CD4-positive, CD25-positive, alpha-beta regulatory T cell (primary cell): Measurements from ENCODE around the gene NMU. TPM values are rescaled to one million over a fixed set of nuclear protein-coding genes. Genes with fewer than 3 reads are reported as not detected.

Experiments
- ATAC-seq, 2 donors: fragments of 150-1000 bp; cut with Tn5 transposase; one replicate each; pipeline ENCODE4 v1.10.0; 2021; ENCODE audit warnings: low read depth in 2 of 2, moderate number of reproducible peaks in 2 of 2, moderate library complexity in 1 of 2
- DNase-seq, 3 donors: peaks; one replicate each; pipeline versions ENCODE4 v3.0.0 to v3.0.0-alpha.2; 2012 to 2022; ENCODE audit warnings: mixed read lengths in 1 of 3
- H3K27ac ChIP-seq: one replicate; pipeline ENCODE4 v1.7.0; 2013; ENCODE audit warnings: mild to moderate bottlenecking, low read length; ENCODE audit not compliant: insufficient read depth, poor library complexity, severe bottlenecking
- H3K27me3 ChIP-seq: one replicate; pipeline ENCODE4 v1.7.0; 2013; ENCODE audit warnings: low read length; ENCODE audit not compliant: control insufficient read depth, insufficient read depth
- H3K36me3 ChIP-seq: one replicate; pipeline ENCODE4 v1.7.0; 2013; ENCODE audit warnings: mild to moderate bottlenecking, low read length, moderate library complexity; ENCODE audit not compliant: control insufficient read depth, insufficient read depth
- H3K4me1 ChIP-seq: 2 replicates; pipeline ENCODE4 v1.7.0; 2013; ENCODE audit warnings: mild to moderate bottlenecking, low read length; ENCODE audit not compliant: insufficient read depth, control insufficient read depth, poor library complexity, severe bottlenecking
- H3K4me3 ChIP-seq: one replicate; pipeline ENCODE4 v1.7.0; 2013; ENCODE audit warnings: low read depth, mild to moderate bottlenecking, low read length, moderate library complexity
- H3K9me3 ChIP-seq, 2 experiments: 1 replicate in 1 of 2; 2 replicates in 1 of 2; pipeline ENCODE4 v1.7.0; 2013; ENCODE audit warnings: low read length in 2 of 2, mild to moderate bottlenecking in 1 of 2, moderate library complexity in 1 of 2; ENCODE audit not compliant: control insufficient read depth in 2 of 2
- H3K27ac Mint-ChIP-seq, 3 donors: one replicate each; pipeline ENCODE4 v1.8.0; 2020 to 2022; ENCODE audit warnings: mild to moderate bottlenecking in 3 of 3, mixed read lengths in 3 of 3, moderate library complexity in 2 of 3
- H3K27me3 Mint-ChIP-seq: one replicate; pipeline ENCODE4 v1.8.0; 2022; ENCODE audit warnings: mild to moderate bottlenecking, mixed read lengths
- H3K36me3 Mint-ChIP-seq: one replicate; pipeline ENCODE4 v1.8.0; 2020; ENCODE audit warnings: mixed read lengths
- H3K4me1 Mint-ChIP-seq, 4 donors: one replicate each; pipeline ENCODE4 v1.8.0; 2020 to 2022; ENCODE audit warnings: mixed read lengths in 4 of 4, mild to moderate bottlenecking in 1 of 4
- H3K4me3 Mint-ChIP-seq, 4 donors: one replicate each; pipeline ENCODE4 v1.8.0; 2020 to 2022; ENCODE audit warnings: mild to moderate bottlenecking in 4 of 4, mixed read lengths in 4 of 4, moderate library complexity in 3 of 4
- H3K9me3 Mint-ChIP-seq, 7 donors: one replicate each; pipeline ENCODE4 v1.8.0; 2020 to 2022; ENCODE audit warnings: mixed read lengths in 7 of 7, mild to moderate bottlenecking in 3 of 7, moderate library complexity in 2 of 7
- polyA plus RNA-seq, 4 donors: library from polyadenylated mRNA; unstranded; fragments of 300-500 nt; fragmentation: Illumina TruSeq; gene quantifications; one replicate each; pipeline ENCODE4 v1.2.3, GENCODE V29; 2021
- total RNA-seq: library from RNA; stranded (reverse); gene quantifications from one replicate; pipeline ENCODE4 v1.2.3, GENCODE V29; 2022

Gene NMU
- total and polyA plus RNA-seq, 5 donors from 2014 or later: 0.88 TPM; not detected in 4

- Mint-ChIP-seq H3K27me3 (peaks cover 5% of the 10 kb centered on the region), H3K27ac (no peak overlapping the region), H3K4me1 (peaks cover 0 to 7% (median 6%) of the 10 kb centered on the region in 4 donors), H3K9me3 (peaks cover 0 to 3% (median 0%) of the 10 kb centered on the region in 7 donors), H3K36me3 (no peaks in the 10 kb centered on the region), H3K4me3 (peak overlapping the region in 1 of 4 donors; percentile 35)
- Histone ChIP-seq H3K27me3 (peaks cover 2% of the 10 kb centered on the region), H3K36me3 (no peaks in the 10 kb centered on the region), H3K4me3 (no peak overlapping the region), H3K4me1 (no peaks in the 10 kb centered on the region), H3K9me3 (no peaks in the 10 kb centered on the region), H3K27ac (no peak overlapping the region)
- ATAC-seq (no peak), DNase-seq (no peak)
Observed at GRCh38 chr4:55618546-55619143, 17.5 kb downstream of the NMU start.

GRCh38 chr4:55617587-55618197 lies 18.4 kb downstream of the NMU start:
- Histone ChIP-seq H3K36me3 (no peaks in the 10 kb centered on the region), H3K4me1 (no peaks in the 10 kb centered on the region), H3K4me3 (no peak overlapping the region), H3K27ac (no peak overlapping the region), H3K27me3 (peaks cover 2% of the 10 kb centered on the region), H3K9me3 (no peaks in the 10 kb centered on the region)
- H3K4me1 Mint-ChIP-seq: peaks cover 0 to 7% (median 6%) of the 10 kb centered on the region in 4 donors
- no peak overlapping the region for H3K4me3 Mint-ChIP-seq
- H3K9me3 Mint-ChIP-seq: peaks cover 0 to 3% (median 0%) of the 10 kb centered on the region in 7 donors
- ATAC-seq (no peak), DNase-seq (peak in 1 of 3 donors; percentile 68)
- H3K36me3 Mint-ChIP-seq: no peaks in the 10 kb centered on the region
- peaks cover 5% of the 10 kb centered on the region for H3K27me3 Mint-ChIP-seq
- no peak overlapping the region for H3K27ac Mint-ChIP-seq

GRCh38 chr4:55615008-55615407 lies 21.1 kb downstream of the NMU start:
- H3K36me3 ChIP-seq: no peaks in the 10 kb centered on the region
- DNase-seq (no peak), ATAC-seq (no peak)
- Mint-ChIP-seq H3K4me1 (peaks cover 0 to 7% (median 6%) of the 10 kb centered on the region in 4 donors), H3K27me3 (peaks cover 5% of the 10 kb centered on the region), H3K9me3 (peaks cover 0 to 3% (median 0%) of the 10 kb centered on the region in 7 donors), H3K36me3 (no peaks in the 10 kb centered on the region), H3K27ac (no peak overlapping the region), H3K4me3 (no peak overlapping the region)
- H3K4me1 ChIP-seq: no peaks in the 10 kb centered on the region
- no peaks in the 10 kb centered on the region for H3K9me3 ChIP-seq
- no peak overlapping the region for H3K4me3 ChIP-seq
- H3K27me3 ChIP-seq: peaks cover 2% of the 10 kb centered on the region
- no peak overlapping the region for H3K27ac ChIP-seq

GRCh38 chr4:55613621-55614020 lies 22.5 kb downstream of the NMU start:
- Histone ChIP-seq H3K4me1 (no peaks in the 10 kb centered on the region), H3K27ac (no peak overlapping the region), H3K36me3 (no peaks in the 10 kb centered on the region), H3K27me3 (peaks cover 2% of the 10 kb centered on the region), H3K4me3 (no peak overlapping the region), H3K9me3 (no peaks in the 10 kb centered on the region)
- H3K27ac Mint-ChIP-seq: no peak overlapping the region
- H3K4me1 Mint-ChIP-seq: peaks cover 0 to 8% (median 5%) of the 10 kb centered on the region in 4 donors
- peaks cover 0 to 1% (median 0%) of the 10 kb centered on the region in 7 donors for H3K9me3 Mint-ChIP-seq
- DNase-seq (no peak), ATAC-seq (no peak)
- peaks cover 5% of the 10 kb centered on the region for H3K27me3 Mint-ChIP-seq
- H3K4me3 Mint-ChIP-seq: no peak overlapping the region
- no peaks in the 10 kb centered on the region for H3K36me3 Mint-ChIP-seq

- Mint-ChIP-seq H3K27me3 (no peaks in the 10 kb centered on the region), H3K36me3 (no peaks in the 10 kb centered on the region), H3K9me3 (no peaks in the 10 kb centered on the region), H3K4me3 (no peak overlapping the region), H3K4me1 (peaks cover 0 to 3% (median 0%) of the 10 kb centered on the region in 4 donors), H3K27ac (no peak overlapping the region)
- Histone ChIP-seq H3K9me3 (no peaks in the 10 kb centered on the region), H3K4me3 (no peak overlapping the region), H3K36me3 (no peaks in the 10 kb centered on the region), H3K27ac (no peak overlapping the region), H3K27me3 (peaks cover 2% of the 10 kb centered on the region), H3K4me1 (no peaks in the 10 kb centered on the region)
- ATAC-seq (no peak), DNase-seq (no peak)
Observed at GRCh38 chr4:55612341-55612740, 23.8 kb downstream of the NMU start.

GRCh38 chr4:55611358-55612059 lies 24.6 kb downstream of the NMU start:
- H3K27ac Mint-ChIP-seq: no peak overlapping the region

GRCh38 chr4:55610381-55610780 lies 25.7 kb downstream of the NMU start:
- DNase-seq (peak in 1 of 3 donors; percentile 11), ATAC-seq (no peak)
- Mint-ChIP-seq H3K4me1 (peaks cover 0 to 3% (median 0%) of the 10 kb centered on the region in 4 donors), H3K36me3 (no peaks in the 10 kb centered on the region), H3K4me3 (no peak overlapping the region), H3K27ac (no peak overlapping the region), H3K9me3 (no peaks in the 10 kb centered on the region), H3K27me3 (no peaks in the 10 kb centered on the region)
- Histone ChIP-seq H3K9me3 (no peaks in the 10 kb centered on the region), H3K27me3 (peaks cover 2% of the 10 kb centered on the region), H3K4me3 (no peak overlapping the region), H3K4me1 (no peaks in the 10 kb centered on the region), H3K27ac (no peak overlapping the region), H3K36me3 (no peaks in the 10 kb centered on the region)

More at GRCh38 chr4:55611358-55612059, 24.6 kb downstream of the NMU start:
- DNase-seq (no peak), ATAC-seq (no peak)
- no peak overlapping the region for H3K4me3 ChIP-seq
- Mint-ChIP-seq H3K27me3 (no peaks in the 10 kb centered on the region), H3K36me3 (no peaks in the 10 kb centered on the region), H3K4me1 (peaks cover 0 to 3% (median 0%) of the 10 kb centered on the region in 4 donors), H3K4me3 (no peak overlapping the region), H3K9me3 (no peaks in the 10 kb centered on the region)
- H3K36me3 ChIP-seq: no peaks in the 10 kb centered on the region
- H3K27me3 ChIP-seq: peaks cover 2% of the 10 kb centered on the region
- H3K4me1 ChIP-seq: no peaks in the 10 kb centered on the region
- H3K27ac ChIP-seq: no peak overlapping the region
- H3K9me3 ChIP-seq: no peaks in the 10 kb centered on the region
